Upper lobe of left lung (tissue), 4 donors: ENCODE data around the gene ARHGAP10.

Experiments used
- EP300 ChIP-seq, 4 donors: sonication (generic); formaldehyde crosslinking; IDR thresholded peaks; one replicate each; pipeline ENCODE4 v1.5.1; 2017; ENCODE audit warnings: antibody characterized with exemption in 4 of 4, control low read depth in 2 of 4
- POLR2A ChIP-seq, 4 donors: fragments of 450-650 bp; IDR thresholded peaks; one replicate each; pipeline ENCODE4 v1.5.1; 2016 to 2017; ENCODE audit warnings: antibody characterized with exemption in 4 of 4, mild to moderate bottlenecking in 2 of 4
- POLR2AphosphoS5 ChIP-seq, 2 donors: sonication (generic); formaldehyde crosslinking; IDR thresholded peaks; one replicate each; pipeline ENCODE4 v1.5.1; 2017; ENCODE audit warnings: antibody characterized with exemption in 2 of 2
- TF ChIP-seq, protein P1 (sequence below), 6 experiments: fragments of 450-650 bp in 4 of 6; fragments of 200-600 bp in 2 of 6; sonication (generic) in 2 of 6; IDR thresholded peaks; one replicate each; pipeline ENCODE4 v1.5.1; 2016 to 2019; ENCODE audit warnings: antibody characterized with exemption in 6 of 6

DNA sequence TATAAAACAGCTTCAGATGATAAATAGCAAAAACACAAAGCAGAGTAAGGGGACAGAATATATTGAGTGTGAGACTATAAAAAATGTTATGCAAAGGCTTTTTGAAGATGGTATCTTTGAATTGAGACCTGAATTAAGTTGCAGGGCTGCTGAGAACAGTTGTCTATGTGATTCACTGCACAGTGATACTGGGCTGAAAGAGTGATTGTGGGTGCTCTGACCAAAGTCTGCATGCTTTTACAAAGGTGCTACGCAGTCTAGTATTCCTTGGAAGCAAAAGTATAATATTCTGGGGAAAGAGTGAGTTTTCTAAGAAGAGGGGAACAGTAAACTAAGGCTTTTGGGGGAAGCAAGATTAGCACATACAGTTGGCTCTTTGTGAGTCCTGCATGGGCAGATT lies 234.0 kb downstream of the ARHGAP10 start:
- TF ChIP-seq, protein P1, sequence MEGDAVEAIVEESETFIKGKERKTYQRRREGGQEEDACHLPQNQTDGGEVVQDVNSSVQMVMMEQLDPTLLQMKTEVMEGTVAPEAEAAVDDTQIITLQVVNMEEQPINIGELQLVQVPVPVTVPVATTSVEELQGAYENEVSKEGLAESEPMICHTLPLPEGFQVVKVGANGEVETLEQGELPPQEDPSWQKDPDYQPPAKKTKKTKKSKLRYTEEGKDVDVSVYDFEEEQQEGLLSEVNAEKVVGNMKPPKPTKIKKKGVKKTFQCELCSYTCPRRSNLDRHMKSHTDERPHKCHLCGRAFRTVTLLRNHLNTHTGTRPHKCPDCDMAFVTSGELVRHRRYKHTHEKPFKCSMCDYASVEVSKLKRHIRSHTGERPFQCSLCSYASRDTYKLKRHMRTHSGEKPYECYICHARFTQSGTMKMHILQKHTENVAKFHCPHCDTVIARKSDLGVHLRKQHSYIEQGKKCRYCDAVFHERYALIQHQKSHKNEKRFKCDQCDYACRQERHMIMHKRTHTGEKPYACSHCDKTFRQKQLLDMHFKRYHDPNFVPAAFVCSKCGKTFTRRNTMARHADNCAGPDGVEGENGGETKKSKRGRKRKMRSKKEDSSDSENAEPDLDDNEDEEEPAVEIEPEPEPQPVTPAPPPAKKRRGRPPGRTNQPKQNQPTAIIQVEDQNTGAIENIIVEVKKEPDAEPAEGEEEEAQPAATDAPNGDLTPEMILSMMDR (IDR thresholded peaks at IDR 0.05): no peak
- TF ChIP-seq EP300 (IDR thresholded peaks at IDR 0.05) (no peak), POLR2A (IDR thresholded peaks at IDR 0.05) (no peak), POLR2AphosphoS5 (IDR thresholded peaks at IDR 0.05) (no peak)
